ENCODE results near the gene CNRIP1.

Gene CNRIP1

GRCh38 chr2:68253219-68254068, 66.3 kb downstream of the CNRIP1 start:
- DNase-seq (ENCODE audit: low read depth in 2 of 2): peak; percentile 46 to 59
- H3K4me3 ChIP-seq (replicated peaks in 1 of 2; ENCODE audit: low read depth in 2 of 2, low read length in 2 of 2): peak overlapping the region; percentile 79 to 86
- no peak for TF ChIP-seq CTCF (IDR thresholded peaks at IDR 0.05; ENCODE audit: low read depth, low read length)

GRCh38 chr2:68252400-68253218, 67.1 kb downstream of the CNRIP1 start, which contains the start of gene PPP3R1:
PPP3R1 (minus strand) TSS chr2:68252532; CDS start chr2:68252127, 405 bp downstream.
- peak within 1 kb of the TSS; percentile 86 to 94 for H3K4me3 ChIP-seq (replicated peaks in 1 of 2; ENCODE audit: low read depth in 2 of 2, low read length in 2 of 2)
- peak; percentile 95 to 99 for DNase-seq (ENCODE audit: low read depth in 2 of 2)
- TF ChIP-seq CTCF (IDR thresholded peaks at IDR 0.05; ENCODE audit: low read depth, low read length): no peak

GRCh38 chr2:68251855-68252399, 67.8 kb downstream of the CNRIP1 start:
- peak overlapping the region; percentile 86 to 94 for H3K4me3 ChIP-seq (replicated peaks in 1 of 2; ENCODE audit: low read depth in 2 of 2, low read length in 2 of 2)
- TF ChIP-seq CTCF (IDR thresholded peaks at IDR 0.05; ENCODE audit: low read depth, low read length): no peak
- DNase-seq (ENCODE audit: low read depth in 2 of 2): no peak

GRCh38 chr2:68251187-68251854, 68.4 kb downstream of the CNRIP1 start:
- DNase-seq (ENCODE audit: low read depth in 2 of 2): peak; percentile 77 to 80
- H3K4me3 ChIP-seq (replicated peaks in 1 of 2; ENCODE audit: low read depth in 2 of 2, low read length in 2 of 2): peak overlapping the region; percentile 86 to 94
- peak; percentile 69 for TF ChIP-seq CTCF (IDR thresholded peaks at IDR 0.05; ENCODE audit: low read depth, low read length)

GRCh38 chr2:68250652-68251186, 69.0 kb downstream of the CNRIP1 start:
- DNase-seq (ENCODE audit: low read depth in 2 of 2): no peak
- H3K4me3 ChIP-seq (replicated peaks in 1 of 2; ENCODE audit: low read depth in 2 of 2, low read length in 2 of 2): peak overlapping the region; percentile 86 to 94
- TF ChIP-seq CTCF (IDR thresholded peaks at IDR 0.05; ENCODE audit: low read depth, low read length): no peak

GRCh38 chr2:68250196-68250595, 69.6 kb downstream of the CNRIP1 start:
- peak overlapping the region; percentile 86 to 94 for H3K4me3 ChIP-seq (replicated peaks in 1 of 2; ENCODE audit: low read depth in 2 of 2, low read length in 2 of 2)
- no peak for TF ChIP-seq CTCF (IDR thresholded peaks at IDR 0.05; ENCODE audit: low read depth, low read length)
- no peak for DNase-seq (ENCODE audit: low read depth in 2 of 2)

Measured in cardiac fibroblast (primary cell).